ENCODE measurements around the gene PPM1L. TPM values are rescaled to one million over a fixed set of nuclear protein-coding genes. Genes with fewer than 3 reads are reported as not detected.

The PPM1L gene
- total and polyA plus RNA-seq, 5 donors from 2014 or later, result 0.28 to 1.9 (median 0.81) TPM

DNA sequence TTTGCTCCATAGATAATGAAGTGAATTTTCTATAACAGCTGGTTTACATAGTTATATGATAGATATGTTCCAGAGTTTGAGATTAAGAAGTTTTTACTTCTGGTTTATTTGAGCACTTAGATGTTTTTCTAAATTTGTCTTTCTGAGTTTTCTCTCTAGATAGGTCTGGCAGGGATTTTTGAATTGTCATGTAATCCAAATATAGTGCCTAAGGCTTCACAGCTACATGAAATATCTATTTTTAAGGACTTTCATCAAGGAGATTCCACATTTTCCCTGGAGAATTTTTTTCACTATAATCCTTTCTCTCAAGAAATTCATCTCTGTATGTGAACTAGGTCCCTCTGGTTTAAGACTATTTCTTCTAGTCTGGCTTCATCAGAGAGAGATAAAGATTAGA is 12.0 kb downstream of the PPM1L start:
- Histone ChIP-seq H3K36me3 (ENCODE audit: control insufficient read depth, insufficient read depth, low read length) (no peaks in the 10 kb centered on the region), H3K9me3 (ENCODE audit: control insufficient read depth in 2 of 2, low read length in 2 of 2) (no peaks in the 10 kb centered on the region), H3K27me3 (ENCODE audit: control insufficient read depth, insufficient read depth, low read length) (no peaks in the 10 kb centered on the region), H3K27ac (ENCODE audit: insufficient read depth, low read length, poor library complexity, severe bottlenecking) (no peak overlapping the region), H3K4me1 (ENCODE audit: control insufficient read depth, insufficient read depth, low read length, poor library complexity, severe bottlenecking) (no peaks in the 10 kb centered on the region), H3K4me3 (ENCODE audit: low read depth, low read length) (no peak overlapping the region)
- Mint-ChIP-seq H3K4me1 (no peaks in the 10 kb centered on the region), H3K27me3 (peaks cover 20% of the 10 kb centered on the region), H3K27ac (no peak overlapping the region), H3K36me3 (no peaks in the 10 kb centered on the region), H3K9me3 (no peaks in the 10 kb centered on the region), H3K4me3 (no peak overlapping the region)
- no peak for DNase-seq
- ATAC-seq (ENCODE audit: low read depth in 2 of 2), result no peak

GRCh38 chr3:160768918-160769317 is 12.9 kb downstream of the PPM1L start:
- no peak overlapping the region for H3K4me3 ChIP-seq (ENCODE audit: low read depth, low read length)
- no peaks in the 10 kb centered on the region for H3K4me1 ChIP-seq (ENCODE audit: control insufficient read depth, insufficient read depth, low read length, poor library complexity, severe bottlenecking)
- no peak overlapping the region for H3K4me3 Mint-ChIP-seq
- no peaks in the 10 kb centered on the region for H3K4me1 Mint-ChIP-seq
- no peaks in the 10 kb centered on the region for H3K9me3 Mint-ChIP-seq
- ATAC-seq (ENCODE audit: low read depth in 2 of 2) (no peak), DNase-seq (no peak)
- H3K27ac Mint-ChIP-seq, result no peak overlapping the region
- H3K27me3 Mint-ChIP-seq, result peaks cover 29% of the 10 kb centered on the region
- no peaks in the 10 kb centered on the region for H3K36me3 Mint-ChIP-seq
- H3K36me3 ChIP-seq (ENCODE audit: control insufficient read depth, insufficient read depth, low read length), result no peaks in the 10 kb centered on the region
- H3K9me3 ChIP-seq (ENCODE audit: control insufficient read depth in 2 of 2, low read length in 2 of 2), result no peaks in the 10 kb centered on the region
- no peaks in the 10 kb centered on the region for H3K27me3 ChIP-seq (ENCODE audit: control insufficient read depth, insufficient read depth, low read length)
- no peak overlapping the region for H3K27ac ChIP-seq (ENCODE audit: insufficient read depth, low read length, poor library complexity, severe bottlenecking)

DNA sequence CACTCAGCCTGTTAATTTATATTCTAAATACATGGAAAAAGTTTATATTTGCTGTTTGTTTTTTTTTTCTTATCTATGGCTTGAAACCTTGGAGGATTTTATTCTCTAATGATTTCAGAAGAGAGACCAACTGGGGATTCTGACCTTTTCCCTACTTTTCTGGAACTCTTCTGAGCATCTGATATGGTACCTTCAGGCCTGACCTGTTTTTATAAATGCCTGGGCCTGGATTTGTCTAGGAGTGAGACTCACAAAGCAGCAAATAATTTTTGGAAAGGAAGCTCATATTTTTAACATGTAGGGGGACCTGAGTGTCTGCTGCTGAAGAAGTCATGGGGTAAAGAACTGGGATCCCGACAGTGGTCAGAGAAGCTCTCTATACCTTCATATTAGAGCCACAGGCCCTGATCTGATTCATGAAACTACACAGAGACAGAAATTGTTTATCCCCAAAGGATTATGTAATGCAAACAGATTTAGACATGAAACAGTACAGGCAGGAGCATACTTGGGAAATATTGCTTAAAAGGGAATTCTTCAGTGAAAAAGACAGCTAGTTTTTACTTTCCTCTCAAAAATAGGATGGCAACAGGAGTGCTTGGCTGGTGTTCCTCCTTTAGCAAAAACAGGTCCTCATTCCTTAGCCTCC is 15.9 kb downstream of the PPM1L start:
- Histone ChIP-seq H3K36me3 (ENCODE audit: control insufficient read depth, insufficient read depth, low read length) (no peaks in the 10 kb centered on the region), H3K27me3 (ENCODE audit: control insufficient read depth, insufficient read depth, low read length) (no peaks in the 10 kb centered on the region), H3K9me3 (ENCODE audit: control insufficient read depth in 2 of 2, low read length in 2 of 2) (no peaks in the 10 kb centered on the region), H3K4me3 (ENCODE audit: low read depth, low read length) (no peak overlapping the region), H3K27ac (ENCODE audit: insufficient read depth, low read length, poor library complexity, severe bottlenecking) (no peak overlapping the region), H3K4me1 (ENCODE audit: control insufficient read depth, insufficient read depth, low read length, poor library complexity, severe bottlenecking) (no peaks in the 10 kb centered on the region)
- Mint-ChIP-seq H3K36me3 (no peaks in the 10 kb centered on the region), H3K27me3 (peaks cover 32% of the 10 kb centered on the region), H3K4me1 (peaks cover 0 to 2% (median 0%) of the 10 kb centered on the region in 4 donors), H3K4me3 (no peak overlapping the region), H3K9me3 (peaks cover 0 to 3% (median 0%) of the 10 kb centered on the region in 7 donors), H3K27ac (no peak overlapping the region)
- DNase-seq (no peak), ATAC-seq (ENCODE audit: low read depth in 2 of 2) (no peak)

- H3K27me3 ChIP-seq (ENCODE audit: control insufficient read depth, insufficient read depth, low read length), result no peaks in the 10 kb centered on the region
- H3K36me3 Mint-ChIP-seq, result no peaks in the 10 kb centered on the region
- no peak overlapping the region for H3K27ac ChIP-seq (ENCODE audit: insufficient read depth, low read length, poor library complexity, severe bottlenecking)
- no peak for ATAC-seq (ENCODE audit: low read depth in 2 of 2)
- peaks cover 0 to 2% (median 0%) of the 10 kb centered on the region in 4 donors for H3K4me1 Mint-ChIP-seq
- no peak overlapping the region for H3K4me3 ChIP-seq (ENCODE audit: low read depth, low read length)
- no peak overlapping the region for H3K4me3 Mint-ChIP-seq
- peaks cover 0 to 3% (median 0%) of the 10 kb centered on the region in 7 donors for H3K9me3 Mint-ChIP-seq
- H3K27ac Mint-ChIP-seq, result no peak overlapping the region
- no peaks in the 10 kb centered on the region for H3K9me3 ChIP-seq (ENCODE audit: control insufficient read depth in 2 of 2, low read length in 2 of 2)
- DNase-seq, result no peak
- peaks cover 28% of the 10 kb centered on the region for H3K27me3 Mint-ChIP-seq
- no peaks in the 10 kb centered on the region for H3K4me1 ChIP-seq (ENCODE audit: control insufficient read depth, insufficient read depth, low read length, poor library complexity, severe bottlenecking)
- no peaks in the 10 kb centered on the region for H3K36me3 ChIP-seq (ENCODE audit: control insufficient read depth, insufficient read depth, low read length)
Observed at GRCh38 chr3:160773722-160774121, 17.7 kb downstream of the PPM1L start.

GRCh38 chr3:160774172-160774571 is 18.1 kb downstream of the PPM1L start:
- Histone ChIP-seq H3K4me1 (ENCODE audit: control insufficient read depth, insufficient read depth, low read length, poor library complexity, severe bottlenecking) (no peaks in the 10 kb centered on the region), H3K27ac (ENCODE audit: insufficient read depth, low read length, poor library complexity, severe bottlenecking) (no peak overlapping the region), H3K36me3 (ENCODE audit: control insufficient read depth, insufficient read depth, low read length) (no peaks in the 10 kb centered on the region), H3K4me3 (ENCODE audit: low read depth, low read length) (no peak overlapping the region), H3K9me3 (ENCODE audit: control insufficient read depth in 2 of 2, low read length in 2 of 2) (no peaks in the 10 kb centered on the region), H3K27me3 (ENCODE audit: control insufficient read depth, insufficient read depth, low read length) (no peaks in the 10 kb centered on the region)
- Mint-ChIP-seq H3K9me3 (peaks cover 0 to 3% (median 0%) of the 10 kb centered on the region in 7 donors), H3K4me3 (no peak overlapping the region), H3K27me3 (peaks cover 28% of the 10 kb centered on the region), H3K4me1 (peaks cover 0 to 2% (median 0%) of the 10 kb centered on the region in 4 donors), H3K27ac (no peak overlapping the region), H3K36me3 (no peaks in the 10 kb centered on the region)
- ATAC-seq (ENCODE audit: low read depth in 2 of 2) (no peak), DNase-seq (no peak)

- Histone ChIP-seq H3K27me3 (ENCODE audit: control insufficient read depth, insufficient read depth, low read length) (no peaks in the 10 kb centered on the region), H3K4me3 (ENCODE audit: low read depth, low read length) (no peak overlapping the region), H3K36me3 (ENCODE audit: control insufficient read depth, insufficient read depth, low read length) (no peaks in the 10 kb centered on the region), H3K9me3 (ENCODE audit: control insufficient read depth in 2 of 2, low read length in 2 of 2) (no peaks in the 10 kb centered on the region), H3K4me1 (ENCODE audit: control insufficient read depth, insufficient read depth, low read length, poor library complexity, severe bottlenecking) (no peaks in the 10 kb centered on the region), H3K27ac (ENCODE audit: insufficient read depth, low read length, poor library complexity, severe bottlenecking) (no peak overlapping the region)
- no peak overlapping the region for H3K4me3 Mint-ChIP-seq
- peaks cover 0 to 3% (median 0%) of the 10 kb centered on the region in 7 donors for H3K9me3 Mint-ChIP-seq
- ATAC-seq (ENCODE audit: low read depth in 2 of 2) (no peak), DNase-seq (no peak)
- no peak overlapping the region for H3K27ac Mint-ChIP-seq
- H3K4me1 Mint-ChIP-seq, result peaks cover 0 to 2% (median 0%) of the 10 kb centered on the region in 4 donors
- H3K27me3 Mint-ChIP-seq, result peaks cover 14% of the 10 kb centered on the region
- H3K36me3 Mint-ChIP-seq, result no peaks in the 10 kb centered on the region
Observed at GRCh38 chr3:160778480-160778879, 22.4 kb downstream of the PPM1L start.

GRCh38 chr3:160779040-160779439 is 23.0 kb downstream of the PPM1L start:
- Mint-ChIP-seq H3K4me1 (peaks cover 0 to 1% (median 0%) of the 10 kb centered on the region in 4 donors), H3K36me3 (no peaks in the 10 kb centered on the region), H3K27me3 (peaks cover 9% of the 10 kb centered on the region), H3K4me3 (no peak overlapping the region), H3K27ac (no peak overlapping the region), H3K9me3 (peaks cover 0 to 3% (median 0%) of the 10 kb centered on the region in 7 donors)
- Histone ChIP-seq H3K4me3 (ENCODE audit: low read depth, low read length) (no peak overlapping the region), H3K9me3 (ENCODE audit: control insufficient read depth in 2 of 2, low read length in 2 of 2) (no peaks in the 10 kb centered on the region), H3K36me3 (ENCODE audit: control insufficient read depth, insufficient read depth, low read length) (no peaks in the 10 kb centered on the region), H3K27me3 (ENCODE audit: control insufficient read depth, insufficient read depth, low read length) (no peaks in the 10 kb centered on the region), H3K4me1 (ENCODE audit: control insufficient read depth, insufficient read depth, low read length, poor library complexity, severe bottlenecking) (no peaks in the 10 kb centered on the region), H3K27ac (ENCODE audit: insufficient read depth, low read length, poor library complexity, severe bottlenecking) (no peak overlapping the region)
- no peak for ATAC-seq (ENCODE audit: low read depth in 2 of 2)
- DNase-seq, result no peak

- no peaks in the 10 kb centered on the region for H3K9me3 ChIP-seq (ENCODE audit: control insufficient read depth in 2 of 2, low read length in 2 of 2)
- H3K27me3 Mint-ChIP-seq, result peaks cover 9% of the 10 kb centered on the region
- no peak overlapping the region for H3K27ac Mint-ChIP-seq
- no peak overlapping the region for H3K4me3 Mint-ChIP-seq
- no peaks in the 10 kb centered on the region for H3K27me3 ChIP-seq (ENCODE audit: control insufficient read depth, insufficient read depth, low read length)
- no peak overlapping the region for H3K4me3 ChIP-seq (ENCODE audit: low read depth, low read length)
- no peaks in the 10 kb centered on the region for H3K36me3 Mint-ChIP-seq
- H3K4me1 Mint-ChIP-seq, result no peaks in the 10 kb centered on the region
- no peak overlapping the region for H3K27ac ChIP-seq (ENCODE audit: insufficient read depth, low read length, poor library complexity, severe bottlenecking)
- no peaks in the 10 kb centered on the region for H3K4me1 ChIP-seq (ENCODE audit: control insufficient read depth, insufficient read depth, low read length, poor library complexity, severe bottlenecking)
- DNase-seq (no peak), ATAC-seq (ENCODE audit: low read depth in 2 of 2) (no peak)
- H3K36me3 ChIP-seq (ENCODE audit: control insufficient read depth, insufficient read depth, low read length), result no peaks in the 10 kb centered on the region
- peaks cover 0 to 2% (median 0%) of the 10 kb centered on the region in 7 donors for H3K9me3 Mint-ChIP-seq
Observed at GRCh38 chr3:160780245-160780644, 24.2 kb downstream of the PPM1L start.

Data from CD4-positive, CD25-positive, alpha-beta regulatory T cell (primary cell).